PC-3 (cell line): ENCODE data around the gene ELMO3. TPM values are rescaled to one million over a fixed set of nuclear protein-coding genes. Genes with fewer than 3 reads are reported as not detected.

Experiments
- ATAC-seq: fragments of 200-7000 bp; cut with Tn5 transposase; 2 replicates; pipeline ENCODE4 v1.9.1; 2020; ENCODE audit warnings: mild to moderate bottlenecking, moderate library complexity
- BruUV-seq: library from RNA; stranded (reverse); fragments of 400-500 nt; replicated peaks from 2 replicates; lab custom pipeline; 2021; lab: Mats Ljungman, UMichigan
- CTCF ChIA-PET: fragments of 300-600 bp; sonication (Branson Sonifier 250); formaldehyde crosslinking; loops from one replicate; lab custom pipeline; 2022; ENCODE audit warnings: antibody characterized with exemption; lab: Charles Lee
- POLR2A ChIA-PET: fragments of 300-600 bp; sonication (Branson Sonifier 250); formaldehyde crosslinking; loops from one replicate; lab custom pipeline; 2022; ENCODE audit warnings: antibody characterized with exemption; ENCODE audit not compliant: unreplicated experiment; lab: Charles Lee
- DNase-seq: peaks from one replicate; pipeline ENCODE4 v3.0.0-alpha.2; 2015
- H2AFZ ChIP-seq: fragments of 300-600 bp; sonication (generic); 2 replicates; pipeline ENCODE4 v1.6.0; 2016; ENCODE audit warnings: antibody characterized with exemption, low read length
- H3F3A ChIP-seq: fragments of 300-600 bp; sonication (generic); one replicate; pipeline ENCODE4 v1.6.0; 2017; ENCODE audit warnings: antibody characterized with exemption, low read length, control low read depth, mild to moderate bottlenecking; ENCODE audit not compliant: unreplicated experiment
- H3K27ac ChIP-seq: fragments of 300-600 bp; sonication (generic); 2 replicates; pipeline ENCODE4 v1.5.1; 2016; ENCODE audit warnings: mild to moderate bottlenecking, low read length
- H3K27me3 ChIP-seq: fragments of 300-600 bp; sonication (generic); 2 replicates; pipeline ENCODE4 v1.6.1; 2016; ENCODE audit warnings: low read length, mixed read lengths
- H3K36me3 ChIP-seq: fragments of 300-600 bp; sonication (generic); 2 replicates; pipeline ENCODE4 v1.6.1; 2016; ENCODE audit warnings: low read depth, mixed run types, low read length, mixed read lengths
- H3K4me1 ChIP-seq: fragments of 300-600 bp; sonication (generic); 2 replicates; pipeline ENCODE4 v1.5.1; 2016; ENCODE audit warnings: low read length; ENCODE audit not compliant: insufficient read depth
- H3K4me2 ChIP-seq: fragments of 300-600 bp; sonication (generic); 2 replicates; pipeline ENCODE4 v1.6.0; 2016; ENCODE audit warnings: low read length
- H3K4me3 ChIP-seq: fragments of 300-600 bp; sonication (generic); 2 replicates; pipeline ENCODE4 v1.5.1; 2016; ENCODE audit warnings: mild to moderate bottlenecking, low read length, mixed read lengths
- H3K79me2 ChIP-seq: fragments of 300-600 bp; sonication (generic); 2 replicates; pipeline ENCODE4 v1.6.1; 2017; ENCODE audit warnings: low read length, mixed read lengths
- H3K9ac ChIP-seq: fragments of 300-600 bp; sonication (generic); 2 replicates; pipeline ENCODE4 v1.6.0; 2016; ENCODE audit warnings: mild to moderate bottlenecking, low read length
- H3K9me2 ChIP-seq: fragments of 300-600 bp; sonication (generic); replicated peaks from 2 replicates; pipeline ENCODE4 v1.6.1; 2016; ENCODE audit warnings: mixed run types, low read length, mixed read lengths
- H3K9me3 ChIP-seq: fragments of 300-600 bp; sonication (generic); 2 replicates; pipeline ENCODE4 v1.6.1; 2016; ENCODE audit warnings: low read length, mixed read lengths
- H4K20me1 ChIP-seq: fragments of 300-600 bp; sonication (generic); 2 replicates; pipeline ENCODE4 v1.6.1; 2016; ENCODE audit warnings: low read length, mixed read lengths
- CTCF ChIP-seq: fragments of 300-600 bp; sonication (generic); conservative IDR thresholded peaks from 2 replicates; pipeline ENCODE4 v1.5.1; 2017; ENCODE audit warnings: antibody characterized with exemption, low read depth, mild to moderate bottlenecking, low read length
- EZH2 ChIP-seq: fragments of 300-600 bp; sonication (generic); IDR thresholded peaks from one replicate; pipeline ENCODE4 v1.6.1; 2017; ENCODE audit warnings: antibody characterized with exemption, mild to moderate bottlenecking, low read length; ENCODE audit not compliant: unreplicated experiment
- EZH2phosphoT487 ChIP-seq: fragments of 300-600 bp; sonication (generic); IDR thresholded peaks from 2 replicates; pipeline ENCODE4 v1.6.1; 2018; ENCODE audit warnings: mild to moderate bottlenecking, antibody characterized with exemption, low read length, borderline replicate concordance
- intact Hi-C: fragments of 100-400 bp; cut with micrococcal nuclease; formaldehyde crosslinking; loops from 2 replicates; pipeline ENCODE4 v1.9.0; 2023
- total RNA-seq: library from RNA; depleted of rRNA; stranded (reverse); fragments of >200 nt; gene quantifications from 2 replicates; pipeline ENCODE4 v1.2.3, GENCODE V29; 2014

Gene ELMO3
- total RNA-seq, 1 experiment from 2014 or later, result 2.2 TPM

- TF ChIP-seq EZH2, result no peak
- no peak for TF ChIP-seq CTCF
- TF ChIP-seq EZH2phosphoT487, result no peak
- H2AFZ ChIP-seq, result no peak within 1 kb of the TSS
- intact Hi-C loops, result loop anchor here (10.0 kb wide), 1 partner anchor 55 kb away; the partner anchor contains the start of genes FHOD1 and SLC9A5
These were observed 8.9 kb upstream of the ELMO3 start, which contains the start of gene EXOC3L1 for GRCh38 chr16:67190041-67190440. TSS of gene EXOC3L1 (minus strand) at chr16:67190136. CDS start at chr16:67189676, 460 bp downstream.

GRCh38 chr16:67190448-67191399 is 8.2 kb upstream of the ELMO3 start:
- Histone ChIP-seq H3K27me3 (no peaks in the 10 kb centered on the region), H3K4me2 (no peak overlapping the region), H2AFZ (no peak overlapping the region), H3K4me1 (peaks cover 23% of the 10 kb centered on the region), H4K20me1 (no peaks in the 10 kb centered on the region; the same call in 1 of the 2 replicates), H3K36me3 (peaks cover 10% of the 10 kb centered on the region; the same call in 1 of the 2 replicates), H3K27ac (no peak overlapping the region), H3K9me3 (no peaks in the 10 kb centered on the region), H3K79me2 (peaks cover 30% of the 10 kb centered on the region), H3K4me3 (no peak overlapping the region), H3K9me2 (no peaks in the 10 kb centered on the region), H3F3A (no peaks in the 10 kb centered on the region), H3K9ac (no peak overlapping the region)
- no peak for ATAC-seq
- DNase-seq, result no peak
- no TSS peak for BruUV-seq
- CTCF ChIA-PET, result no interaction called here
- no peak for TF ChIP-seq EZH2
- no peak for TF ChIP-seq EZH2phosphoT487
- TF ChIP-seq CTCF, result no peak
- intact Hi-C loops, result loop anchor here (10.0 kb wide), 1 partner anchor 54 kb away; the partner anchor contains the start of genes FHOD1 and SLC9A5
- POLR2A ChIA-PET, result no interaction called here

More at GRCh38 chr16:67190041-67190440, 8.9 kb upstream of the ELMO3 start, which contains the start of gene EXOC3L1:
- CTCF ChIA-PET, result no interaction called here
- Histone ChIP-seq H3F3A (no peaks in the 10 kb centered on the region), H4K20me1 (no peaks in the 10 kb centered on the region; the same call in 1 of the 2 replicates), H3K36me3 (peaks cover 8% of the 10 kb centered on the region; the same call in 1 of the 2 replicates), H3K4me1 (peaks cover 26% of the 10 kb centered on the region), H3K9me3 (no peaks in the 10 kb centered on the region), H3K9me2 (no peaks in the 10 kb centered on the region), H3K27me3 (no peaks in the 10 kb centered on the region), H3K27ac (no peak within 1 kb of the TSS), H3K79me2 (peaks cover 30% of the 10 kb centered on the region), H3K4me3 (no peak within 1 kb of the TSS), H3K9ac (no peak within 1 kb of the TSS), H3K4me2 (no peak within 1 kb of the TSS)
- ATAC-seq, result no peak
- DNase-seq, result no peak
- POLR2A ChIA-PET, result no interaction called here
- BruUV-seq, result no TSS peak
